ENCODE data around the gene CHERP.

- TF ChIP-seq POLR2A (IDR thresholded peaks at IDR 0.05; ENCODE audit: control extremely low read depth in 1 of 2, low read depth in 2 of 2, low read length in 2 of 2) (no peak), POU5F1 (IDR thresholded peaks at IDR 0.05; ENCODE audit: low read depth, low read length) (no peak), FOSL1 (IDR thresholded peaks at IDR 0.05; ENCODE audit: insufficient read depth, low read depth, low read length) (no peak)
Measured at GRCh38 chr19:16530540-16531379, 11.5 kb downstream of the CHERP start.

All from H1 (cell line).